ENCODE results near the gene NFIA.

- no peak for TF ChIP-seq YY1 (IDR thresholded peaks at IDR 0.05; ENCODE audit: low read depth, low read length)
- TF ChIP-seq NR2C2 (IDR thresholded peaks at IDR 0.05; ENCODE audit: borderline replicate concordance, control insufficient read depth, insufficient read length, low read depth), result no peak
- TF ChIP-seq POLR2AphosphoS2 (IDR thresholded peaks at IDR 0.05; ENCODE audit: low read depth, low read length), result no peak
- no peak for TF ChIP-seq MAX (IDR thresholded peaks at IDR 0.05; ENCODE audit: low read depth, low read length)
- TF ChIP-seq USF2 (IDR thresholded peaks at IDR 0.05; ENCODE audit: borderline replicate concordance, low read depth, low read length), result no peak
- no peak for TF ChIP-seq JUND (IDR thresholded peaks at IDR 0.05; ENCODE audit: low read depth, low read length)
- no peak for TF ChIP-seq EZH2 (IDR thresholded peaks at IDR 0.05; ENCODE audit: borderline replicate concordance, control insufficient read depth, low read depth, low read length)
- no peak for TF ChIP-seq ZBTB40 (IDR thresholded peaks at IDR 0.05; ENCODE audit: borderline replicate concordance)
- TF ChIP-seq CTCF (IDR thresholded peaks at IDR 0.05 in 2 of 3, conservative IDR thresholded peaks at IDR 0.05 in 1 of 3; ENCODE audit: control insufficient read depth in 2 of 3, extremely low read depth in 1 of 3, insufficient read depth in 1 of 3, low read depth in 3 of 3, low read length in 3 of 3), result no peak
- no peak for TF ChIP-seq MXI1 (IDR thresholded peaks at IDR 0.05; ENCODE audit: low read depth, low read length)
Measured at GRCh38 chr1:61198554-61198953, 116.2 kb downstream of the NFIA start.

Measured in GM12878 (cell line).